ENCODE results near the gene AFDN.

AFDN gene

DNA sequence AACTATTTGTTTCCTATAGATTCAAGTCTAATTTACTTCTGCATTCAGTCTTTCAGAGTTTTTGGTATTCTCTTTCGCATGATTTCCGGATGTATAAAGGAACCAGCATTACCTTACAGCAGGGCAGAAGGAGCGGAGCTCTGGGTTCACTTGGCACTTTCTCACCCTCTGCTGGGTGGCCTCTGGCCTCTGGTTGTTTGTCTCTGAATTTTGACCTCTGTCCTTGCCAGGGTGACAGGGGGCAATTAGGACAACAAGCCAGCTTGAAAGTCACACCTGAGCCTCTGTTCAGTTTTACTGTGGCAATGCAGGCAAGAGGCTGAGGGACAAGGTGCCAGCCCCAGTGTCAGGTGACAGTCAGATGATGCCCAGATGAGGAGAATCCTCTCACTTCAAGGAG, 101.4 kb downstream of the AFDN start:
- no peak for DNase-seq

DNA sequence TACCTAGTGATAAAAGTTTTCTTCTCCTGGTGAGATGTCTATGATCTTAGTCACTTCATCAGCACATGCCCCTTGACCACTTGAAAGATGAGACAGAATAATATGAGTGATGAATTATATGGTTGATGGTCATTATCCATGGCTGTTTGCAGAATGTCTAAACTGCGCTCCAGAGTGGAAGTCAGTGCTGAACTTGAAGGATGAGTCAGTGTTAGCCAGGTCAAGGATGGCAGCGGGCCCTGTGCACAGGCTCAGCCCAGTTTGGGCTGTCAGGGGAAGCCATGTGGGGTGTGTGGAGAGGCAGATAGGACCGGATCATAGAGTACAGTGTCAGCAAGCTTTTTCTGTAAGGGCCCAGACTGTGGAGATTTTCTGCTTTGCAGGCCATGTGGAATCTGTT, 103.6 kb downstream of the AFDN start:
- no peak for DNase-seq

DNA sequence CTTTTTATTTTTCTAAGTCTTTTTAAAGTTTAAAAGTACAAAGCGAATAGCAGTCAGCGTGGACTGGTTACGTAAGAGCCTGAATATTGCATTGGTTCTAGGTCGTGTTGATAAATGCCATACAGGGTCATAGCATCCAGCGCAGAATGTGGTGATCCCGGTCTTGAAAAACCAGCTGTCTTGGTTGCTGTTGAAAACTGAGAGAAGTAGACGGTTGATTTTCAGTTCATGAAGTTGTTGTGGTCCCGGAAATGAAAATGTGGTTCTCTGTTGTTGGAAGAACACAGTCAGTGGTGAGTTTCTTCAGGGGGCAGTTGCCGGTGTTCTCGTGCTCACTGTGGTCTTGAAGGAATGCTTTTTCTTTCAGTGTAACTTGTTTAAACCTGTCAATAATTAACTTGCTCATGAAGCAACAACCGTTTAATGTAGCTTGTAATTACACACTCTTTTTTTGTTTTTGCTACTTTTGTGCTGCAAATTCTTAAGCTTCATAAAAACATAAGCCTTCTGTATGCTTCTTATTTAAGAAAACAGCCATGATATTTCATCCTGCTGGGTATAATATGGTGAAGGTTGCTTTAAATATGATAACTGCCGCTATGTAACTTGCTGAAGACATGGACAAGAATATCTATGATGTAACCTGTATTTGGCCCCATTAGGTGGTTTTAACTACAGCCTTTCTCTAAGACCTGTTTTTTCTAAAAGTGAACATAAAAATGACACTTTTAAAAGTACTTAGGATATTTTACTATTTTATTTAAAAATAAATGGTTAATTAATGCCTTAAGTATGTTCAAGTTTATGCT, 106.0 kb downstream of the AFDN start:
- no peak for DNase-seq

DNA sequence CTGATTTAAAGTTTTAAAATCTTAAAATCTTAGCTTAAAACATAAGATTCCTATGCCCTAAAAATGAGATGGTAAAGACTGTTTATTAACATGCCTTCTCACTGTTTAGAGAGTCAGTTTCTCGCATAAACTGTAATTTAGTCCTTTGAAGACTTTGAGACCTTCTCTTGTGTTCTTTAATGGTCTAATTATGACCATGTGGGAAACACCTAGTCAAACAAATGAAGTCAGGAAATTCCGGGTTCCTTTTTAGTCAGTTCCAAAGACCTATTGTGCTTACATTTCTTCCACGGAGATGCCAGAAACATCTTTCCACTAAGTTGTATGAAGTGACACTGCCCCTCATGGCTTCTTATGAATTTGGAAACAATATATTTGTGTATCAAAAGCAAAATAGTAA, 106.6 kb downstream of the AFDN start:
- DNase-seq: no peak

DNA sequence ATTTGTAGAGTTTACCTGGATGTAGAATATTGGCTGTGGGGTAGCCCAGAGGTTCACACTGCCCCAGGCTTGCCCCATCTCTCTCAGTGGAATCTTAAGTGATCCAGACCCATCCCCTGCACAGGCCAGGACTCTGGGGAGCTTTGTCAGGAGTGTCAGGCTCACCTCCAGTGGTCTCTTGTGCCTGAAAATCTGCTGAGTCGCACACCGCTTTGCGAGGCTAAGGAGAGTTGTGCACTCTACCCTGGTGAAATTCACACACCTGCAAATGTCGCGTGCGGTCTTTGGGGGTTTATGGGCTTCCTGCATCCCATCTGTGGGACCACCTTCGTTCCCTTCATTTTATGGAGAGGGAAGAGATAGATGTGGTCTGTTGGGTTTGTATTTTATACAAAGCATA, 107.1 kb downstream of the AFDN start:
- DNase-seq: no peak

DNA sequence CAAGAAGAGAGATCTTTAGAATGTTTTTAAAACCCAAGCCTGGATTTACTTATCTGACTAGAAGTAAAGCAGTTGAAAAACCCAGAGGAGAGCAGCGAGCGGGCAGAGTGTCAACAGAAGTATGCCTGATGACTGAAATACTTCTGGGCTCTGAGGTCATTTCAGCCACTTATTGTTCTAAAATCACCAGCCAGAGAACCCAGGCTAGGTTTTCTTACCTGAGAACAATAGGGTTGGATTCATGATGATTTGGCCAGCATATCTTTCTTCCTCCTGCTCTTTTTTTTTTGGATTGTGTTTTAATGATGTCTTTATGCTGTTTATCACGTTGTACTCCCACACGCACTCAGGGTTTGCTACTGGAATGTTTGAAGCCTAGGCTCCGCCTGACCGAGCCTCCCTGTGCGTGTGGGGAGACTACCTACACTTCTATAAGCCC, 107.7 kb downstream of the AFDN start:
- DNase-seq: no peak

DNA sequence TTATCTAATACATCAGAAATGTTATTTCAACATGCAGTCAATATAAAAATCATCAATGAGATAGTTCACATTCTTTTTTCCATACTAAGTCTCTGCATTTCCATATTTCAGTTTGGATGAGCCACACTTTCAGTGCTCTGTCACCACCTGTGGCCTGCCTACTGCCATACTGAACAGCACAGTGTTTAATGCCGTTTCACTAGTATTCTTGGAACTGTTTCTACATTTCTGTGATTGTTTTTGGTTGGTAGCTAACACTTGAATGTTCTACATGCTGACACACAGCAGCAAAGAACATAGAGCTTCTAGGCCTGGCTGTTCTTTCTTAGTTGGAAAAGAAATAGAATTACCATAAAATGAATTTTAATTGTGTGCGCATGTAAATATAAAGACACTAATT, 109.3 kb downstream of the AFDN start:
- DNase-seq: no peak

DNA sequence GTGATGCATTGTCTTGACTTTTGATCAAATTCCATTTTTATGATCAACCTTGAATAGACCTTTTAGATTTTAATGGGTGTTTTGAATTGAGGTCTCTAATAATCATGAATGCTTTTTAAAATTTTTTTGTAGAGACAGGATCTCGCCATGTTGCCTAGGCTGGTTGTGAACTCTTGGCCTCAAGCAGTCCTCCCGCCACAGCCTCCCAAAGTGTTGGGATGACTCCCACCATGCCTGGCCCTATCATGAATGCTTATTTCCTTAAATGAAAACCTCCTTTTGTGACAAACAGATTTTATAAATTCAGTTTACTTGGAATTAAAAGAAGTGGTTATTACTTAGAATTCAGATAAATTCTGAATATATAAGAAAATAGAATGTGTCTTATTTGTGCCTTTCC, 110.6 kb downstream of the AFDN start:
- DNase-seq: no peak

DNA sequence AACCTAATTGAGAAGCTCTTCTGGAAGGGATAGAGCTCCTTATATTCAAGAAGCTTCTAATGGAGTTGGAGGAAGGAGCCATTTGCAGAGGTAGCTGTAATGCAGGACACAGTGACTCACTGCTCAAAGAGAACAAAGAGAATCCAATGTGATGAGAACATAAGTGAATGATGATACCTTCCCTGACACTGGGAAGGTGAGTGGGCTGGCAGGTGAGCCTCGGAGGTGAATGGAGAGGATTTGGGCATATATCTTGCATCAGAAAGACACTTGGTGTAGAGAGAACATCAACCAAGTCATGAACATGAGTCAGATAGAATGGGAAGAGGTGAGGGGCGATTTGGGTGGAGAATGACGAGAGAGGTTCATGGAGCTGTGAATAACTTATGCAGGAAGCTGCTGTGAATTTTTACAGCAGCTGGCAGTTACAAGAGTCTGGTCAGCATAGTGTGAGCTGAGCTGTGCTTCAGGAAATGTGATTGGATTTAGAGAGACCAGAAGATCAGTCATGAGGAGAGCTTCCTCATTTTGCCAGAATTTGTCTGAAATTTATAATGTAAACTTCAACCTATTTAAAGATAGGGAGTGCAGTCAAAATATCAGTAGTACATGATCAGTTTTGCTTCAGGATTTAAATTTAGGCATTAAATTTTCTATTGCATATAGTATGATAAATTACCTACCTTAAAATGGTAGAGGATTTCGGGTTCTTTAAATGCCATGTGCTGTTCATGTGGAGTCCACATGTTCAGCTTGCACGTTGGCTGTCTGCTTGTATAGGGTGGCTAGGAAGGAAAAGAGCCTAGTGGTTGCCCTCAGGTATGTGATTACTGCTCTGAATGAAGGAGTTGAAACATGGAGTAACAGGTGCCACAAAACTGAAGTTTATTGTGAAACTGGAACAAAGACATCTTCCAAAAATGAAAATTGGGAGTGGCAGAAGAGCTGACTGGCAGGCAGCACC, 111.5 kb downstream of the AFDN start:
- DNase-seq: no peak

DNA sequence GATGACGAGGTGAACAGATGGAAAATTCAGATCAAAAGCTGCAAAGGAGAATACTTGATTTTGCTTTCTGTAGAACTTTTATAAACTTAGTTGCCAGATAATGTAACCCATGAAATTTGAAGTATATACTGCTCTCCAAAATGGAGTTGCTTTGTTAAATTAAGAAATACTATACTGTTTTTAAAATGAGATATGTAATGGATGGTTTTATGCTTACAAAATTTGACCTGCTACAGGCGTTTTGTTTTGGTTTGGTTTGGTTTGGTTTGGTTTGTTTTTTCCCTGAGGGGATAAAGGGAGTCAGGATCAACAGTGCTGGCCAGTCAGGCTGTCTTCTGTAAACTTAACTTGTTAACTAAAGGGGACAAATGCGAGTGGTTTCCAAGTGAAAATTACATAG, 115.1 kb downstream of the AFDN start:
- no peak for DNase-seq

DNA sequence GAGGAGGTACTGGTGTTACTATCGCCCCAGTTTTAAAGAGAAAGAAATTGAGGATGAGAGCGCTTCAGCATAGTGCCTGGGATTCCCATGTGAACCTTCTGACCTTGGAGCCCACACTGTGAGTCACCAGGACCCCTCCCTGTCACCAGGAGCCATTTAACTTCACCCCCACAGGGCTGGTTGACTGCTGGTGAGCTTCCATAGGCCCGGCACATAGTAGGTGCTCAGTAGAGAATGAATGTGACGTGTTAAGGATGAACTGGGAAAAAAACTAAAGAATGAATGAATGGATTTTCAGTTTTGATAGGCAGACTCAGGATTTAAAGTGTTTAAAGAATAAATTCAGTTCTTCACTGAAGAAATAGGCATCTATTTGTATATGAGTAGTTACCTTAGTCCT, 117.4 kb downstream of the AFDN start:
- no peak for DNase-seq

DNA sequence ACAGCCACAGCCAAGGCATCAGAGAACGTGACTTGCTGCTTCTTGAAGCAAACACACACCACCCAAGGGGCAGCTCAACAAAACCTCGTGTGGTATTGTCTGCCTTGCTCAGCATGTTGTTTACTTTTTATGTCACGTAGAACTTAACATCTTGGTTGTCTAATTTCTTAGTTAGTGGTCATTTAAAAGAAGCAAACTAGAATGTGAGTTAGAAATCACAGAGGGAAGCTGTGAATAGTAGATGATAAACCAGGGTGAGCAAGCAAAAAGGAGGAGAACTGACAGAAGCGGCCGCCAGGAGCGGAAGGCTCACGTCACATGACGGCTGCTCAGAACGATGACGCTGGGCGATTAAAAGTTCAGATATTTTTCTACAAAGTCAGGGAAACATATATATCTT, 119.3 kb downstream of the AFDN start:
- no peak for DNase-seq

DNA sequence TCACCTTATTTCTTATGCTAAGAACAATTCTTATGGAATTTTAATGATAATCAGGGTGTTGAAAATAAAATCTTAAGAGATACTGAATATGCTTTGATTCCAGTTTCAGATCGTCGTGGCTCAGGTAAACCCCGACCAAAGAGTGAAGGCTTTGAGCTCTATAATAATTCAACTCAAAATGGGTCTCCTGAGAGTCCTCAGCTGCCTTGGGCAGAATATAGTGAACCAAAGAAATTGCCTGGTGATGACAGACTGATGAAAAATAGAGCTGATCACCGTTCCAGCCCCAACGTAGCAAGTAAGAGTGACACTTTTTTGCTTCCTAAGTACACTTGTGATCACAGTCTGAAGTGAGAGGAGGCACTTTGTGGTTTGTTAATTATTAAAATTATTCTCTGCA, 119.9 kb downstream of the AFDN start:
- DNase-seq: no peak

DNA sequence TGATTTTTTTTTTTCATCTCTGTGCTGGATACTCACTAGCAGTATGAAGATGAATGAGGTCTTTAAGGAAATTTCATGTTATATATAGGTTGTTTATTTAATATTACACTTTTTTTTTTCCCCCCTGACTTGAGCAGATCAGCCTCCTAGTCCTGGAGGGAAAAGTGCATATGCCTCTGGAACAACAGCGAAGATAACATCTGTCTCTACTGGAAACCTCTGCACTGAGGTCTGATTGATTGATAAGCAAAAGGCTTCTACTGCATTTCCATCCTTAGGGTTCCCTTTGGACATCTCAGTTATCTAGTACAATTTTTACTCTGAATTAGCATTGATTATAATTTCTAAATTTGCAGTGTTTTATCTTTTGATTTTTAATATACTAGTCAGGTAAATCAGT, 121.0 kb downstream of the AFDN start:
- no peak for DNase-seq

DNA sequence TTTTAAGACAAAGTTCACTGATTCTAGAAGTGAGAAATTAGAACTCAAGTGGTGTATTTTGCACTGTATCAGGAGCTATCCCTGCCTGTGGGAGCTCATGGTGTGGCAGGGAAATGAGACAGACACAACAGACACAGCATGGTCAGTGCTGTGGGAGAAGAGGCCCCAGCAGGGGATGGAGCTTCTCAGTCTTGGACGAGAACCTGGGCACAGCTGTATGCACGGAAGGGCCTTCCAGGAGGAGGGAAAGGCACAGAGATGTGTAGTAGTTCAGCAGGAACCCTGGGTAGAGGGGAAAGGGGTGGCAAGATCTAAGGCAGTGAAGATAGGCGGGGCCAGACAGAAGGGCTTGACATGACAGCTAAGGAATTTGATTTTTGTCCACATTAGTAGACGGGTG, 122.0 kb downstream of the AFDN start:
- DNase-seq: no peak

DNA sequence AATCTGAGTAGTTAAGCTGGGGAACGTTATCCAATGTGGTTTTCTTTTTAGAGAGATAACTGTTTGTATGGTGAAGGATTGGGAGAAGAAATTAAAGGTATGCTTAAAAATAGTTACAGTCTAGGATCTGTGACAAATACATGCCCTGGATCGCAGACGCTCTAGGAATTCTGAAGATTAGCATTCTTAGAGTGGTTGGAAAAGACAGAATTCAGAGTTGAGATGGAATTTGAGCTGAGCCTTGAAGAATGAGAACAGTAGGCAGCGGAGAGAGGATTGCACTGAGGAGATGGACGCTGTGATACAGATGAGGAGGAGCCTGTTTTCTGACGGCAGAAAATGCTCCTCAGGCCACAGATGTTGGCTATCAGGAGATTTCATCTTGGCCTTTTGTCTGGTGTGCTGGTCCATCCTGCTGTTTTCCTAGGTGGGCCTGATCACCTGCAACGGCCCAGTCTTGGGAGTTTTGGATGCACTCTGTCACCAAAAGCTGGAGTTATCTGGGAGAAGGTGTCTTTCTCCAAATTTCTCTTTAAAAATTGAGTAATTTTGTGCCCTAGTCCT, 122.5 kb downstream of the AFDN start:
- no peak for DNase-seq

DNA sequence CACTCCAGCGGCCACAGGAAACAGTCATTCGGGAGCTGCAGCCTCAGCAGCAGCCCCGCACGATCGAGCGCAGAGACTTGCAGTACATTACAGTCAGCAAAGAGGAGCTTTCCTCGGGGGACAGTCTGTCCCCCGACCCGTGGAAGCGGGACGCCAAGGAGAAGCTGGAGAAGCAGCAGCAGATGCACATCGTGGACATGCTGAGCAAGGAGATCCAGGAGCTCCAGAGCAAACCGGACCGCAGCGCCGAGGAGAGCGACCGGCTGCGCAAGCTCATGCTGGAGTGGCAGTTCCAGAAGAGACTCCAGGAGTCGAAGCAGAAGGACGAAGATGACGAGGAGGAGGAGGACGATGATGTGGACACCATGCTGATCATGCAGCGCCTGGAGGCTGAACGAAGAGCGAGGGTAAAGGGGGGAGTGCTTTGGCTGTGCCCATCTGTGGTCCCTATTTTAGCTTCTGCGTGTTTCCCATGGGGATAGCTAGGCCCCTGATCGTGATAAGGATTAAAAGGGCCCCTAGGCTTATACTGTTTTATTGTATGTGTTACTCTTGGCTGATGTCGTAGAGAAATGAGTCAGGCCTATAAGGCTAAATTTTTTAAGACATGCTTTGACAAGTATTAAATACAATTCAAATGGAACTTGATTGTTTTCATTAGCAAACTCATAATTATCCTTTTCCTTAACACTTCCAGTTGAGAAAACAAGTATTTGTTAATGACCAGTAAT, 125.2 kb downstream of the AFDN start:
- DNase-seq: no peak

DNA sequence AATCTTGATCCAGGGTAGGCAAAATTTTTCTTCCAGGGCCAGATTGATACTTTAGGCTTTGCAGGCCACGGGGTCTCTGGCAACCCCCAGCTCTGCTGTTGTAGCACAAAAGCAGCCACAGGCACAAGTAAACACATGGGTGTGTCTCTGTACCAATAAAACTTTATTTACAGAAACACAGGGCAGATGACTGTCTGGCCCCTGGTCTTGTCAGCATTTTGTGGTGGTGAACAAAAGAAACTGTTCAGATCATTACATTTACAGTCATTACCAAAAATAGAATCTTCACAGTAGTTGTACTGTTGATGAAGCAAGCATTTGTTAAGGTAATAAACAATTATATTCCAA, 125.8 kb downstream of the AFDN start:
- no peak for DNase-seq

DNA sequence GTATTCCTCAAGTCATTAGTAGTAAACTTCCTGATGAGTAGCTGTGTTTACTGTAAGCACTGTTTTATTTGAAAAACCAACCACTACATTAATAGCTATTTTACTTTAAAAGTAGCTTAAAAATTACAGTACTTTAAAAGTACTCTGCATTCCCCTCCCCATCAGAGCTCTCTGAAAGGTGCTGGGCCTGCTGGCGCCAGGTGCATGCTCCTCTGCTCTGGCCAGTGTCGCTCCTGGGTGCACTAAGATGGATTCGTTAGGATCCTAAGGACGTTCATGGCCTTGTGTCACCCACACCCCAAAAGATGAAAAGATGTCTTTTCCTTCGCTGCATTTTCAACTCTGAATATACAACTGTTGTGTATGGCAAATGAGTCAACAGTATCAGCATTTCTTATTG, 126.8 kb downstream of the AFDN start:
- DNase-seq: no peak

DNA sequence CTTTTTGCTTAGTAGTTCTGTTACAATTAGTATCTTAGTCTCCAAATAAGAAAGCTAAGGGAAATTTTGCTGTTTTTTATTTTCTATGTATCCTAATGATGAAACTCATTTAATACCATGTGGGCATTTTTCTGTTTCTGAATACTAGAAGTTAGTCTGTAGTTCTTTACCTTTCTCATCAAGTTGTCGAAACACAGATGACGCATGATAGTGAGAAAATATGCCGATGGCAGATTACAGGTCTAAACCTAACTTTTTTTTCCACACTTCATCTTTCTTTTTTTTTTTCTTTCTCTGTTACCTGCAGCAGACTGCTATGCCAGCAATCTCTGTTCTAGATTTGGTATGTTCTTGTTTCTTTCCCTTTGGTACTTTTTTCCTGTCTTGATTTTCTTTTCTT, 127.4 kb downstream of the AFDN start:
- DNase-seq: no peak

DNA sequence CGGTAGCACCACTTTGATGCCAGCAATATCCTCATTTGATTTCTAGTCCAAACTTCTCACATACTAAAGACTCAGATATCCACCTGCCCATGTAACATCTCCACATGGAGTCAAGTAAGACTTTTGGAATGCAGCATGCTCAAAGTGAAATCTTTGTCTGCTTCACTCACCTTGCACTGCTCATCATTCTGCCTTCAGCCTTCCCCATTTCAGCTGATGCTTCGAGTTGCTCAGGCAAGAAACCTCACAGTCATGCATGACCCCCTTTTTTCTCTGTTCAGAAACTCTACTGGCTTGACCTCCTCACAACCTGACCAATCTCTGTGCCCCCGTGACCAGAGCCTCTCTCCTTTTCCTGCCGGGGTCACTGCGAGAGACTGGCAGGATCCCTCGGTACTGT, 129.8 kb downstream of the AFDN start:
- DNase-seq: no peak

DNA sequence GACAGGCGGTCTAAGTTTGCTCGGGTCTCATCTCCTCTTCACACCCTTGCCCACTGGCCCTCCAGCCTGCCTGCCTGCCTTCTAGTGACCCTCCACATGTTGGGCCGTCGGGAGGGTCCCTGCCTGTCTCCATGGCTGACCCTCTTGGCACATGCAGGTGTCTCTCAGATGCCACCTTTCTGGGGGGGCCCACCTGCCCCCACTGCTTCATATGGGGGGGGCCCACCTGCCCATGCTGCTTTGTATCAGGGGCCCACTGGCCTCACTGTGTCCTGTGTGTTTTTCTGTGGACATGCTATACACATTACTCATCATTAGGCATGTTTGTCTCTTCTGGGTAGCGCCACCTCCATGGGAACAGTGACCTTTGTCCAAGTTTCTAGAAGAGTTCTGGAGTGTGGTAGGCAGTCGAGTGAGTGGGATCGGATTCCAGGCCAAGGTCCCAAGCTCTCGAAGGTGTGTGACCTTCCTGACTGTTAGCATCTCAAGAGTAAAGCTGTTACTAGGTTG, 130.3 kb downstream of the AFDN start:
- DNase-seq: no peak

DNA sequence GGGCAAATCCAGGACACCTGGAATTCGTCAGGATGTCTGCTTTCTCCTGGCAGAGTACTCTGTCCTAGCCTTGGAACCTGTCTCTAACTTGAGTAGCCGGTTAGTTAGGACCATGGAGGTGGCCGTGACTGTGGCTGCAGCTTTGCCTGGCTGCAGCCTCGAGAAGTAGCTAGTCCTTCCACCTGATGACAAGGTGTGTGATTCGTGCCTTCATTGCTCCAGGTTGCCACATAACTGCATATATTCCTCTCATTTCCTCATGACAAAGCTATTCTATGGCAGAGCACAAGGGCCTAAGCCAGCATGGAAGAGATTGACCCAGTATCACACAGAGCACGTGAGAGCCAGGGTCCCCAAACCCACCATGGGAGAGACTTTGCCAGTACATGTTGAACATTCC, 130.9 kb downstream of the AFDN start:
- no peak for DNase-seq
